Measurements from ENCODE around the gene SOX6. TPM values are rescaled to one million over a fixed set of nuclear protein-coding genes. Genes with fewer than 3 reads are reported as not detected.

SOX6 gene
- total RNA-seq, 1 donor from 2014 or later, result 13.4 TPM

DNA sequence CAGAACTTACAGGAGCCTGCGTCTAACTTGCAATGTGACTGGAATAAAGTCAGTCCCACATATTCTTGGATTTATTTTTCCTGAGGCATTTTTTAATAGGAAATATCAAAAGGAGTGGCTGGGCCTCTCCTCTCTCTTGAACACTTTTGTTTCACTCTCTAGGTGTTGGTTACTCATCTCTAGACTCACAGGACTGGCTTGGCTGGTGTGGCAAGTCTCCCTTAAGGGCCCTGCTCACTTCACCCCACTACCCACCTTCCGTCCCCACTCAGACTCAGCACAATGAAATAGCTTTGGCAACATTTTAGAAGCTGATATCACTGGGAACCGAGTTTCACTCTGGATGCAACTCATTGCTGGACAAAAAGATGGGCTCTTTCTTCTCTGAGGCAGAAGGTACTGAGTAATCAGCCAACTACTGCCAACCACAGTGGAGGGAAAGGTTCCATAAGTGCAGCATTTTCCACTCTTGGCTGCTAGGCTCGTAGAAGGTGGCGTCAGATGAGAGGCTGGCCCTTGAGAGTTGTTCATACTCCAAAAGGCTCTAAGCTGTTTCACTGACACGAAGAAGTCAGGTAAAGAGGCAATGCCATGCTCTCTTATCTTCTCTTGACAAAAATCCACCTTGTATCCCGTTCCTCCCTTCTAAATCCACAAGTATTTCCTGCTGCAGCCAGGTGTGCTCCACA, 390.6 kb downstream of the SOX6 start:
- Mint-ChIP-seq H3K4me3 (ENCODE audit: unreplicated experiment) (no peak overlapping the region), H3K36me3 (ENCODE audit: unreplicated experiment) (no peaks in the 10 kb centered on the region), H3K27me3 (ENCODE audit: unreplicated experiment) (no peaks in the 10 kb centered on the region), H3K27ac (ENCODE audit: unreplicated experiment) (no peak overlapping the region), H3K9me3 (ENCODE audit: unreplicated experiment) (no peaks in the 10 kb centered on the region), H3K4me1 (ENCODE audit: unreplicated experiment) (peaks cover 38% of the 10 kb centered on the region)
- TF ChIP-seq, protein P1, sequence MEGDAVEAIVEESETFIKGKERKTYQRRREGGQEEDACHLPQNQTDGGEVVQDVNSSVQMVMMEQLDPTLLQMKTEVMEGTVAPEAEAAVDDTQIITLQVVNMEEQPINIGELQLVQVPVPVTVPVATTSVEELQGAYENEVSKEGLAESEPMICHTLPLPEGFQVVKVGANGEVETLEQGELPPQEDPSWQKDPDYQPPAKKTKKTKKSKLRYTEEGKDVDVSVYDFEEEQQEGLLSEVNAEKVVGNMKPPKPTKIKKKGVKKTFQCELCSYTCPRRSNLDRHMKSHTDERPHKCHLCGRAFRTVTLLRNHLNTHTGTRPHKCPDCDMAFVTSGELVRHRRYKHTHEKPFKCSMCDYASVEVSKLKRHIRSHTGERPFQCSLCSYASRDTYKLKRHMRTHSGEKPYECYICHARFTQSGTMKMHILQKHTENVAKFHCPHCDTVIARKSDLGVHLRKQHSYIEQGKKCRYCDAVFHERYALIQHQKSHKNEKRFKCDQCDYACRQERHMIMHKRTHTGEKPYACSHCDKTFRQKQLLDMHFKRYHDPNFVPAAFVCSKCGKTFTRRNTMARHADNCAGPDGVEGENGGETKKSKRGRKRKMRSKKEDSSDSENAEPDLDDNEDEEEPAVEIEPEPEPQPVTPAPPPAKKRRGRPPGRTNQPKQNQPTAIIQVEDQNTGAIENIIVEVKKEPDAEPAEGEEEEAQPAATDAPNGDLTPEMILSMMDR (IDR thresholded peaks at IDR 0.05), result no peak
- no peak for DNase-seq (ENCODE audit: extremely low spot score, unreplicated experiment)

DNA sequence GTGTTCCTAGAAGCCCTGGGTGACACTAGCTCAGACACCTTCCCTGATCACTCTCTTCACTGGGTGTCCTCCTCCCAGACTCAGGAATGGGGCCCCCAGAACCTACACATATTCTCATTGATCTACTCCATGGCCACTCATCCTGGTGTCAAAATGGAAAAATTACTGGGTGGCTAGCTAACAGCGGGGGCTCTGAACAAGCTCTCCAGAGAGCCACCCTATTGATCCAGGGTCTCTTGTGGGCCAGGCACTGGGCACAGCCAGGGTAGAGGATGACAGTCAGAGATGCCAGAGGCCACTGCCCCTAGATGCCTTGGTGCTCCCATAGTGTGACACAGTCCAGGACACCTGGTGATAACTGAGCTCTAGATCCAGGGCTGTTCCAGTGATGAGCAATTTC, 393.1 kb downstream of the SOX6 start:
- H3K4me3 Mint-ChIP-seq (ENCODE audit: unreplicated experiment), result no peak overlapping the region
- DNase-seq (ENCODE audit: extremely low spot score, unreplicated experiment), result no peak
- peaks cover 16% of the 10 kb centered on the region for H3K4me1 Mint-ChIP-seq (ENCODE audit: unreplicated experiment)
- no peaks in the 10 kb centered on the region for H3K27me3 Mint-ChIP-seq (ENCODE audit: unreplicated experiment)
- no peak overlapping the region for H3K27ac Mint-ChIP-seq (ENCODE audit: unreplicated experiment)
- H3K9me3 Mint-ChIP-seq (ENCODE audit: unreplicated experiment), result no peaks in the 10 kb centered on the region
- TF ChIP-seq, protein P1 (IDR thresholded peaks at IDR 0.05), result no peak
- no peaks in the 10 kb centered on the region for H3K36me3 Mint-ChIP-seq (ENCODE audit: unreplicated experiment)

DNA sequence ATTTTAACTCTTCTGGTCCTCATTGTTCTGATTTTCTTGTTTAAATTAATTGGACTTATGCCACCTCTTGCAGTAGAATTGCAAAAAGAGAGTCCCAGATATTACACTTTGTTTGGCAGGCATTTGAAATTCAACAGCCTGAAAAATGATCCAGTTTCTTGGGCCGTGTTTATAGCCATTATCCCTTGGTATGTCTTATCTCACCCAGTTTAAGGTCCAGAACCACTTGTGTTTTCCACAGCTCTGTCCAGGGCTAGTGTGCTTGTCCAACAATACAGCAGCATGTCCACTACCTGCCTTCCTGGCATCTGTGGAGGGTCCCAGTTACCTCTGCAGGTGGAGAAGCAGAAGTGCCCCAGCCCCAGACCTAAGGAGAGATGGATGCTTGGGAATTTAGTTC, 397.4 kb downstream of the SOX6 start:
- Mint-ChIP-seq H3K36me3 (ENCODE audit: unreplicated experiment) (no peaks in the 10 kb centered on the region), H3K27me3 (ENCODE audit: unreplicated experiment) (no peaks in the 10 kb centered on the region), H3K27ac (ENCODE audit: unreplicated experiment) (no peak overlapping the region), H3K4me1 (ENCODE audit: unreplicated experiment) (no peaks in the 10 kb centered on the region), H3K4me3 (ENCODE audit: unreplicated experiment) (no peak overlapping the region), H3K9me3 (ENCODE audit: unreplicated experiment) (no peaks in the 10 kb centered on the region)
- DNase-seq (ENCODE audit: extremely low spot score, unreplicated experiment), result no peak
- TF ChIP-seq, protein P1 (IDR thresholded peaks at IDR 0.05), result no peak

DNA sequence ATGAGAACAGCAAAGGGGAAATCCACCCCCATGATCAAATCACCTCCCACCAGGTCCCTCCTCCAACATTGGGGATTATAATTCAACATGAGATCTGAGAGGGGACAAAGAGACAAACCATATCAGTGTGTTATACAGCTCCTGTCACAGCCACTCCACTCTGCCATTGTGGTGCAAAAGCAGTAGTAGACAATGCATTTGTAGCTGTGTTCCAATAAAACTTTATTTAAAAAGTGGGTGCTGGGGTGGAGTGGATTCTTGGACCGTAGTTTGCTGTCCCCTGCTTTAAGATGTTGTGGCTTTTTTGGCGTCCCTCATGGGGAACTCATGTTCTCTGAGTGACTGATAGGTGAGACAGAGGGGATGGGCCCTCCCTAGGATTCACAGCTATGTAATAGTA, 399.1 kb downstream of the SOX6 start:
- H3K4me1 Mint-ChIP-seq (ENCODE audit: unreplicated experiment), result no peaks in the 10 kb centered on the region
- DNase-seq (ENCODE audit: extremely low spot score, unreplicated experiment), result no peak
- no peaks in the 10 kb centered on the region for H3K36me3 Mint-ChIP-seq (ENCODE audit: unreplicated experiment)
- H3K27me3 Mint-ChIP-seq (ENCODE audit: unreplicated experiment), result no peaks in the 10 kb centered on the region
- no peak overlapping the region for H3K27ac Mint-ChIP-seq (ENCODE audit: unreplicated experiment)
- TF ChIP-seq, protein P1 (IDR thresholded peaks at IDR 0.05), result no peak
- H3K9me3 Mint-ChIP-seq (ENCODE audit: unreplicated experiment), result no peaks in the 10 kb centered on the region
- no peak overlapping the region for H3K4me3 Mint-ChIP-seq (ENCODE audit: unreplicated experiment)

- TF ChIP-seq, protein P1 (IDR thresholded peaks at IDR 0.05), result no peak
- H3K27ac Mint-ChIP-seq (ENCODE audit: unreplicated experiment), result no peak overlapping the region
- H3K4me3 Mint-ChIP-seq (ENCODE audit: unreplicated experiment), result no peak overlapping the region
- peaks cover 8% of the 10 kb centered on the region for H3K4me1 Mint-ChIP-seq (ENCODE audit: unreplicated experiment)
- H3K27me3 Mint-ChIP-seq (ENCODE audit: unreplicated experiment), result no peaks in the 10 kb centered on the region
- H3K9me3 Mint-ChIP-seq (ENCODE audit: unreplicated experiment), result no peaks in the 10 kb centered on the region
- no peak for DNase-seq (ENCODE audit: extremely low spot score, unreplicated experiment)
- no peaks in the 10 kb centered on the region for H3K36me3 Mint-ChIP-seq (ENCODE audit: unreplicated experiment)
Measured at GRCh38 chr11:15956302-15956701, 400.0 kb downstream of the SOX6 start.
